ENCODE data around the gene UMOD.

GRCh38 chr16:20396846-20397467, 44.4 kb upstream of the UMOD start:
- no peak for TF ChIP-seq CTCF (conservative IDR thresholded peaks at IDR 0.05)
- TF ChIP-seq ZFX (IDR thresholded peaks at IDR 0.05): no peak

Data from C4-2B (cell line).